ENCODE data around the gene PSME3. TPM values are rescaled to one million over a fixed set of nuclear protein-coding genes. Genes with fewer than 3 reads are reported as not detected.

The PSME3 gene
- total and polyA plus RNA-seq, 2 of the 13 experiments (the other 11 are each of a cell fraction or from before 2014, with no cell fraction given): 66.3 to 135 TPM

- peak; percentile 61; the same call in 1 of the 2 replicates for TF ChIP-seq SMAD1 (CRISPR knock-in tag; IDR thresholded peaks at IDR 0.05; ENCODE audit: borderline replicate concordance, low read depth)
- peak; percentile 64; the same call in 1 of the 2 replicates for TF ChIP-seq MIXL1 (CRISPR knock-in tag; IDR thresholded peaks at IDR 0.05)
- TF ChIP-seq KDM4B (CRISPR knock-in tag; IDR thresholded peaks at IDR 0.05): no peak
- no peak for TF ChIP-seq HES4 (CRISPR knock-in tag; IDR thresholded peaks at IDR 0.05; ENCODE audit: borderline replicate concordance)
- TF ChIP-seq, protein P1, sequence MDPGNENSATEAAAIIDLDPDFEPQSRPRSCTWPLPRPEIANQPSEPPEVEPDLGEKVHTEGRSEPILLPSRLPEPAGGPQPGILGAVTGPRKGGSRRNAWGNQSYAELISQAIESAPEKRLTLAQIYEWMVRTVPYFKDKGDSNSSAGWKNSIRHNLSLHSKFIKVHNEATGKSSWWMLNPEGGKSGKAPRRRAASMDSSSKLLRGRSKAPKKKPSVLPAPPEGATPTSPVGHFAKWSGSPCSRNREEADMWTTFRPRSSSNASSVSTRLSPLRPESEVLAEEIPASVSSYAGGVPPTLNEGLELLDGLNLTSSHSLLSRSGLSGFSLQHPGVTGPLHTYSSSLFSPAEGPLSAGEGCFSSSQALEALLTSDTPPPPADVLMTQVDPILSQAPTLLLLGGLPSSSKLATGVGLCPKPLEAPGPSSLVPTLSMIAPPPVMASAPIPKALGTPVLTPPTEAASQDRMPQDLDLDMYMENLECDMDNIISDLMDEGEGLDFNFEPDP (CRISPR knock-in tag; conservative IDR thresholded peaks at IDR 0.05): no peak
- TF ChIP-seq FOXO1 (CRISPR knock-in tag; IDR thresholded peaks at IDR 0.05): peak; percentile 92
- TF ChIP-seq TFE3 (CRISPR knock-in tag; IDR thresholded peaks at IDR 0.05): 0 out of 2 replicates have a peak, but pooled peaks have one; percentile 29
- peak; percentile 47; the same call in 1 of the 2 replicates for TF ChIP-seq BCL6 (CRISPR knock-in tag; IDR thresholded peaks at IDR 0.05)
- TF ChIP-seq EED (CRISPR knock-in tag; IDR thresholded peaks at IDR 0.05): no peak
- TF ChIP-seq, protein P2, sequence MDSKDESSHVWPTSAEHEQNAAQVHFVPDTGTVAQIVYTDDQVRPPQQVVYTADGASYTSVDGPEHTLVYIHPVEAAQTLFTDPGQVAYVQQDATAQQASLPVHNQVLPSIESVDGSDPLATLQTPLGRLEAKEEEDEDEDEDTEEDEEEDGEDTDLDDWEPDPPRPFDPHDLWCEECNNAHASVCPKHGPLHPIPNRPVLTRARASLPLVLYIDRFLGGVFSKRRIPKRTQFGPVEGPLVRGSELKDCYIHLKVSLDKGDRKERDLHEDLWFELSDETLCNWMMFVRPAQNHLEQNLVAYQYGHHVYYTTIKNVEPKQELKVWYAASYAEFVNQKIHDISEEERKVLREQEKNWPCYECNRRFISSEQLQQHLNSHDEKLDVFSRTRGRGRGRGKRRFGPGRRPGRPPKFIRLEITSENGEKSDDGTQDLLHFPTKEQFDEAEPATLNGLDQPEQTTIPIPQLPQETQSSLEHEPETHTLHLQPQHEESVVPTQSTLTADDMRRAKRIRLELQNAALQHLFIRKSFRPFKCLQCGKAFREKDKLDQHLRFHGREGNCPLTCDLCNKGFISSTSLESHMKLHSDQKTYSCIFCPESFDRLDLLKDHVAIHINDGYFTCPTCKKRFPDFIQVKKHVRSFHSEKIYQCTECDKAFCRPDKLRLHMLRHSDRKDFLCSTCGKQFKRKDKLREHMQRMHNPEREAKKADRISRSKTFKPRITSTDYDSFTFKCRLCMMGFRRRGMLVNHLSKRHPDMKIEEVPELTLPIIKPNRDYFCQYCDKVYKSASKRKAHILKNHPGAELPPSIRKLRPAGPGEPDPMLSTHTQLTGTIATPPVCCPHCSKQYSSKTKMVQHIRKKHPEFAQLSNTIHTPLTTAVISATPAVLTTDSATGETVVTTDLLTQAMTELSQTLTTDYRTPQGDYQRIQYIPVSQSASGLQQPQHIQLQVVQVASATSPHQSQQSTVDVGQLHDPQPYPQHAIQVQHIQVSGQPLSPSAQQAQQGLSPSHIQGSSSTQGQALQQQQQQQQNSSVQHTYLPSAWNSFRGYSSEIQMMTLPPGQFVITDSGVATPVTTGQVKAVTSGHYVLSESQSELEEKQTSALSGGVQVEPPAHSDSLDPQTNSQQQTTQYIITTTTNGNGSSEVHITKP (CRISPR knock-in tag; IDR thresholded peaks at IDR 0.05; ENCODE audit: low read depth): peak; percentile 53; the same call in 1 of the 2 replicates
- TF ChIP-seq TOE1 (CRISPR knock-in tag; IDR thresholded peaks at IDR 0.05): no peak
- TF ChIP-seq SALL1 (CRISPR knock-in tag; IDR thresholded peaks at IDR 0.05): peak; percentile 73
- TF ChIP-seq RXRB (CRISPR knock-in tag; IDR thresholded peaks at IDR 0.05; ENCODE audit: borderline replicate concordance): peak; percentile 85
- TF ChIP-seq ZNF883 (CRISPR knock-in tag; IDR thresholded peaks at IDR 0.05; ENCODE audit: not compliant biosample characterization): no peak
- no peak; the same call in 1 of the 2 replicates for TF ChIP-seq HOXA5 (CRISPR knock-in tag; IDR thresholded peaks at IDR 0.05)
- peak; percentile 77 for TF ChIP-seq FOXA3 (CRISPR knock-in tag; IDR thresholded peaks at IDR 0.05)
- TF ChIP-seq, protein P3, sequence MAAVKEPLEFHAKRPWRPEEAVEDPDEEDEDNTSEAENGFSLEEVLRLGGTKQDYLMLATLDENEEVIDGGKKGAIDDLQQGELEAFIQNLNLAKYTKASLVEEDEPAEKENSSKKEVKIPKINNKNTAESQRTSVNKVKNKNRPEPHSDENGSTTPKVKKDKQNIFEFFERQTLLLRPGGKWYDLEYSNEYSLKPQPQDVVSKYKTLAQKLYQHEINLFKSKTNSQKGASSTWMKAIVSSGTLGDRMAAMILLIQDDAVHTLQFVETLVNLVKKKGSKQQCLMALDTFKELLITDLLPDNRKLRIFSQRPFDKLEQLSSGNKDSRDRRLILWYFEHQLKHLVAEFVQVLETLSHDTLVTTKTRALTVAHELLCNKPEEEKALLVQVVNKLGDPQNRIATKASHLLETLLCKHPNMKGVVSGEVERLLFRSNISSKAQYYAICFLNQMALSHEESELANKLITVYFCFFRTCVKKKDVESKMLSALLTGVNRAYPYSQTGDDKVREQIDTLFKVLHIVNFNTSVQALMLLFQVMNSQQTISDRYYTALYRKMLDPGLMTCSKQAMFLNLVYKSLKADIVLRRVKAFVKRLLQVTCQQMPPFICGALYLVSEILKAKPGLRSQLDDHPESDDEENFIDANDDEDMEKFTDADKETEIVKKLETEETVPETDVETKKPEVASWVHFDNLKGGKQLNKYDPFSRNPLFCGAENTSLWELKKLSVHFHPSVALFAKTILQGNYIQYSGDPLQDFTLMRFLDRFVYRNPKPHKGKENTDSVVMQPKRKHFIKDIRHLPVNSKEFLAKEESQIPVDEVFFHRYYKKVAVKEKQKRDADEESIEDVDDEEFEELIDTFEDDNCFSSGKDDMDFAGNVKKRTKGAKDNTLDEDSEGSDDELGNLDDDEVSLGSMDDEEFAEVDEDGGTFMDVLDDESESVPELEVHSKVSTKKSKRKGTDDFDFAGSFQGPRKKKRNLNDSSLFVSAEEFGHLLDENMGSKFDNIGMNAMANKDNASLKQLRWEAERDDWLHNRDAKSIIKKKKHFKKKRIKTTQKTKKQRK (IDR thresholded peaks at IDR 0.05; ENCODE audit: low read length): no peak
- TF ChIP-seq ZFP90 (CRISPR knock-in tag; IDR thresholded peaks at IDR 0.05; ENCODE audit: borderline replicate concordance): no peak
- no peak for TF ChIP-seq ZNF3 (CRISPR knock-in tag; IDR thresholded peaks at IDR 0.05)
- no peak for TF ChIP-seq TP53 (CRISPR knock-in tag; conservative IDR thresholded peaks at IDR 0.05)
- TF ChIP-seq ATF3 (CRISPR knock-in tag; IDR thresholded peaks at IDR 0.05): no peak
Observed at GRCh38 chr17:42891539-42892152, 58.4 kb downstream of the PSME3 start (continued).

Measured in HepG2 (cell line).